HG03045 (cell line): Measurements from ENCODE around the gene VARS2.
"Not testable (repeated sequence)": the region's sequence is repeated elsewhere in the genome, so short reads cannot be mapped to it uniquely, and the experiment has no call there.

Experiments used
- ATAC-seq: cut with Tn5 transposase; IDR thresholded peaks from one replicate; pipeline ENCODE4 v1.9.1; 2021; ENCODE audit warnings: mild to moderate bottlenecking, moderate library complexity; ENCODE audit not compliant: unreplicated experiment

VARS2 gene

GRCh38 chr6:30914076-30914853 lies at the start of gene VARS2:
TSS of gene VARS2 (plus strand) at chr6:30914238. CDS start at chr6:30914837, 599 bp downstream.
- ATAC-seq, result peak; percentile 88

- ATAC-seq, result no peak
These were observed 49.7 kb upstream of the VARS2 start for GRCh38 chr6:30864325-30864724.

- ATAC-seq, result not testable (repeated sequence)
These were observed 44.7 kb upstream of the VARS2 start for GRCh38 chr6:30869241-30869749.

- no peak for ATAC-seq
These were observed 43.5 kb upstream of the VARS2 start for GRCh38 chr6:30870546-30870945.

- no peak for ATAC-seq
These were observed 42.4 kb upstream of the VARS2 start for GRCh38 chr6:30871592-30872183.

- no peak for ATAC-seq
These were observed 40.8 kb upstream of the VARS2 start for GRCh38 chr6:30873137-30873640.

- ATAC-seq, result not testable (repeated sequence)
These were observed 40.2 kb upstream of the VARS2 start for GRCh38 chr6:30873795-30874194.

- no peak for ATAC-seq
These were observed 38.6 kb upstream of the VARS2 start for GRCh38 chr6:30875244-30876038.

- no peak for ATAC-seq
These were observed 37.9 kb upstream of the VARS2 start for GRCh38 chr6:30876039-30876730.

GRCh38 chr6:30877419-30878262 lies 36.4 kb upstream of the VARS2 start:
- ATAC-seq, result no peak

GRCh38 chr6:30879684-30880427 lies 34.2 kb upstream of the VARS2 start:
- no peak for ATAC-seq

- no peak for ATAC-seq
These were observed 33.3 kb upstream of the VARS2 start for GRCh38 chr6:30880698-30881252.

- ATAC-seq, result no peak
These were observed 32.4 kb upstream of the VARS2 start for GRCh38 chr6:30881392-30882203.

- no peak for ATAC-seq
These were observed 31.8 kb upstream of the VARS2 start for GRCh38 chr6:30882204-30882758.

- no peak for ATAC-seq
These were observed 31.0 kb upstream of the VARS2 start for GRCh38 chr6:30882759-30883684.

GRCh38 chr6:30883685-30884520 lies 30.1 kb upstream of the VARS2 start, which contains the start of gene DDR1:
TSS of gene DDR1 (plus strand) at chr6:30884519. CDS start at chr6:30888730, 4,211 bp downstream.
- ATAC-seq, result no peak
